ENCODE data around the gene TNPO1.
A peak's percentile ranks its signal among the peaks of the same experiment; 100 is the strongest.
"Not testable (repeated sequence)": the region's sequence is repeated elsewhere in the genome, so short reads cannot be mapped to it uniquely, and the experiment has no call there.

The TNPO1 gene

DNA sequence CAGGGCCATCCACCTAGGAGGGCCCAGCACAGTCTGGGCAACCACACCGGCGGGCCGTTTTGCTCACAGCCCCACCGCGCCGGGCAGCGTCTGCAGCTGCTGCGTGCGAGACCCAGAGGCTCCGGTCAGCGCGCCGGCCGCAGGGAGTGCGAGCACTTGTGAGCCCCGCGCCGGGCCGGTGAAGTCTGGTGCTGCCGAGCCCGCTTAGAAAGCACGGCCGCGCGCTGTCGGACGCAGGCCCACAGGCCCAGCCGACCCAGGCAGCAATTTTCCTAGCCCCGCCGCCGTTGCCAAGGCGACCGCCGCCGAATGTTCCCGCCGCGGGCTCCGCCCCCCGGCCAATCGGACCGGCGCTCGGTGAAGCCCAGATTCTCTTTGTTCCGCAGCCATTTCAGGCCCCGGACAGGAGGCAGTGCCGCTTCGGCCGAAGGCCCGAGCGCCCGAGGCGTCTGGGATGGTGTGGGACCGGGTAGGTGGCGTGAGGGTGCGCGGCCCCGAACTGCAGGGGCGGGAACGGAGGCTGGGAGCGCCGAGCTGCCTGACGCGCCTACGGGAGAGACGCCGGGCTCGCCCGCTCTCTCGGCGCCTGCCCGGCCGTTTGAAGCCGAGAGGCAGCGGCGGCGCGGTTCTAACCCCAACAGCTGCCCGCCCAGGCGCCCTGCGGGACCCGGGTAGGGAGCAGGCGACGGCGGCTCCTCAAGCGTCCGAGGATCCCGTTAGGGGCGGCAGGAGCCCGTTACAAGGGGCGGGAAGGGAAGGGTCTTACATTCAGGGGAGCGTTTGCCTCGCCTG is at the start of gene TNPO1:
TSS of gene TNPO1 (plus strand) at position 378 of the 792 bp plus-strand sequence. CDS start at position 455, 77 bp downstream.
- DNase-seq (ENCODE audit: low read depth in 2 of 2), result peak; percentile 63 to 82

GRCh38 chr5:72767289-72768010 is 49.0 kb upstream of the TNPO1 start:
- no peak for DNase-seq (ENCODE audit: low read depth in 2 of 2)

DNA sequence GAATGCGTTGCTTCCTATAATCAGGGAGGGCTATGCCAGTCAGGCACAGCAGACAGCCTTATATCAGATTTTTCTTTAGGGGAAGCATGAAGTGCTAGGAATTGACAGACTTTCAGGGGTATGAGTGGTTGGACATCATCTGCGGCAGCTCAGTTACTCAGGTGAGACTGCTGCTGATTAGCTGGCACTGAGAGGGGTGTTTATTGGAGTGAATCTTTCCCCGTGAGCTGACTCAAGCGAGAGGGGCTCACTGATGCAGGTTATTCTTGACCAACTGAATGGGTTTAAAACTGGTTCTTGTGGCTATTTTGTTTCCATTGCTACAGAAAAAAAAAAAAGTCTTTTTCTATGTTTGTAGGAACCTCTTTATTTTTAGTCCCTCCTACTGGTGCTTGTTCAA is 46.2 kb upstream of the TNPO1 start:
- no peak for DNase-seq (ENCODE audit: low read depth in 2 of 2)

- no peak for DNase-seq (ENCODE audit: low read depth in 2 of 2)
These were observed 39.8 kb upstream of the TNPO1 start for GRCh38 chr5:72776684-72777083.

DNA sequence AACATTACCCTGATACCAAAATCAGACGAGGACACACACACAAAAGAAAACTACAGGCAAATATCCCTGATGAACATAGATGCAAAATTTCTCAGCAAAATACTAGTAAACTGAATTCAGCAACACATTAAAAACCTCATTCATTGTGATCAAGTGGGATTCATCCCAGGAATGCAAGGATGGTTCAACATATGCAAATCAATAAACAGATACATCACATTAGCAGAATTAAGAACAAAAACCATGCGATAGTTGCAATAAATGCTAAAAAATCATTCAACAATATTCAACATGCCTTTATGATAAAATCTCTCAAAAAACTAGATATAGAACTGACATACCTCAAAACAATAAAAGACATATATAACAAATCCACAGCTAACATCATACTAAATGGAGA is 36.9 kb upstream of the TNPO1 start:
- no peak for DNase-seq (ENCODE audit: low read depth in 2 of 2)

DNA sequence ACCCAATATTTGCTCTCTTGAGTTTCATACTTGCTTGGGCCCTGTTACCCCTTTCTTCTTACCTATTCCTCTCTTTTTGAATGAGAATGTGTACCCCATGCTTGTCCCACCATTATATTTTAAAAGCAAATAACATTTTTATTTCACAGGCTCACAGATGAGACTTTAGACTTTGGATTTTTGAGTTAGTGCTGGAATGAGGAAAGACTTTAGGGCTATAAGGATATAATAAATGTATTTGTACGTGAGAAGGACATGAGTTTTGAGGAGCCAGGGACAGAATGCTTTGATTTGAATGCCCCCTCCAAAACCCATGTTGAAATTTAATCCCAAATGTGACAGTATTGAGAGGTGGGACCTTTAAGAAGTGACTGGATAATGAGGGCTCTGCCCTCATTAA is 33.1 kb upstream of the TNPO1 start:
- no peak for DNase-seq (ENCODE audit: low read depth in 2 of 2)

DNA sequence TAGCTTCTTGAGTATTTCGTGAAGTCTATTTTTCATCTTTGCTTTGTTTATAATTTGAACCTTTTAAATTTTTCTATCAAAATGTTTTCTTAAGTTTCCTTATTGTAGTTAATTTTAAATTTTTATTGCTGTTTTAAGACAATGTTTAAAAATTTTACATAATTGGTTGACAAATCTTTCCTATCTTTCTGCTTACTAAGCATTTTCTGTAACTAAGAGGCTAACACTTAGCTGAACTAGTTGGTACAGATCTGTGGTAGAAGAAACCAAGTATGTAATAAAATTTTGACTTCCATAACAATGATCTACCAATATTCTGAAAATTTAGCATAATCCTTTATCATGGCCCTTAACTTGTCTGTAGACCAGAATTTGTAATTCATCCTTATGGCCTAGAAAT is 32.3 kb upstream of the TNPO1 start:
- no peak for DNase-seq (ENCODE audit: low read depth in 2 of 2)

DNA sequence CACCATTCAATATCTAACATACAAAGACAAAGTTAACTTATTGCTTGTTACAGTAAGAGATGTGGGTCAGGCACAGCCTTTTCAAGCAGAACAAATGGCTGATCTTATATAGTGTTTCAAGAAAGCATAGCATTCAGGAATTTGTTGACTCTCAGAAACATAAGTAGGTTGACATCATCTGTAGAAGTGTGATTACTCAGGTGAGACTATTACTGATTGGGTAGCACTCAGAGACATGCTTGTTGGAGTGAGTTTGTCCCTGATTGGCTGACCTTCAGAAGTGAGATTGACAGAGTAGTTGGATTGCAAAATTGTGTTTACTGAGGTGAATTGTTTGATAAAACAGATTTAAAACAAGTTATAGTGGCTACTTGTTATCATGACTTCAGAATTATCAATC is 30.7 kb upstream of the TNPO1 start:
- DNase-seq (ENCODE audit: low read depth in 2 of 2), result no peak

- DNase-seq (ENCODE audit: low read depth in 2 of 2), result no peak
These were observed 29.8 kb upstream of the TNPO1 start for GRCh38 chr5:72786676-72787075.

DNA sequence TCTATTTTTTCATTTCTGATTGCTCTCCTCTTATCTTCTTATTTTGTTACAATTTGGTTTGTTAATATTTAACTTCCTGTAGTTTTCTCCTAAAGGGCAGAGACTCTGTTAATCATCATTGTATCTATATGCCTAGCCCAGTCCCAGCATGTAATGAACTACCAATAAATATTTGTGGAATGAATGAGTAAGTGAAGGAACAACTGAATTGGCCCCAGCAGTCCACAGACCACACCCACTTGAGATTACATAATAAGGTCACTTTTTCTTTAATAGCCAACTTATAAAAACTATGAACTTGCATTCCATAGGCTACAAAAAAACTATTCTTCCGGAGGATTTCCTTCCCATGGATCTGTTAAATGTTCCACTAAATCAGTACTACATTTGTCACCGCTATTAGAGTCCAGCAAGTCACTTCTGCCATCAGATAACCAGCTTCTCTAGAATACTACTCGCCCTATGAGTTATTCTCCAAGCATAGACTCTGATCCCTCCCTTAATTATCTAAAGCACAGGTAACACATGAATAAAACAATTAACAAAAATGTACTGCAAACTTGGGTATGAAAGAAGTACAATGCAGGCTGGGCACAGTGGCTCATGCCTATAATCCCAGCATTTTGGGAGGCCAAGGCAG is 27.5 kb upstream of the TNPO1 start:
- no peak for DNase-seq (ENCODE audit: low read depth in 2 of 2)

DNA sequence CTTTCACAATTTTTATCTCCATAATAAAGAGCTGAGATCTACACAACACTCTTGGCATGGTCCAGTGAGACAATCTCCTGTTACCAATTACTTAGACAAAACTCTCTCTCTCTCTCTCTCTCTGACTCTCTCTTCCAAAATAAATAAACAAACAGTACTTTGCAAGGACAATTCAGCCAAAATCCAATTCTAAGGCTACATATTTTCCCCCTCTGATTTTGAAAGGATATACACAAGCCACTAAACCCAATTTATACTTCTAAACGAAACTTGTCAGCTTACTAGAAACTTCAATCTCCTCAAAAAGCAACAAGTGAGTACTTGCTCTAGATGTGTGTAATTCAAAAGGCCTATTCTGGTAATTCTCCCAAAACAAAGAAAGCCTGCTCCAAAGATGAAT is 26.3 kb upstream of the TNPO1 start:
- no peak for DNase-seq (ENCODE audit: low read depth in 2 of 2)

GRCh38 chr5:72792662-72793061 is 23.8 kb upstream of the TNPO1 start:
- not testable (repeated sequence) for DNase-seq (ENCODE audit: low read depth in 2 of 2)

DNA sequence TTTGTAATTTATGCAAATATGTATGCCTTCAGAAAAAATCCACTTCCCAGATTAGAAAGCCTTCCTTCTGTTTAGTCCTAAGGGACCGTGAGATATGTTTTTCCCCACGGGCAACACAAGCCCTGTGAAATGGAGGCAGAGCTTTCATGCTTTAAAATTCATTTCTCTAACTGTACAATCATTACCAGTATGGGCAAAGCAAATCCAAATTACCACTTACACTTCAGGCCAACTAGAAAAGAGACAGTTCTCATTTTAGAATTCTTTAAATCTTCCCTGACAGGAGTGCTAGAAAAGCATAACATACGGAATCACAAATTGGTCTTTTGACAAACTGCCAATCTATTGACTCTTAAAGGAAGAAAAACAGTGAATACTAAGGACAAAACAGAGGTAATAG is 20.5 kb upstream of the TNPO1 start:
- no peak for DNase-seq (ENCODE audit: low read depth in 2 of 2)

GRCh38 chr5:72799721-72800120 is 16.7 kb upstream of the TNPO1 start:
- no peak for DNase-seq (ENCODE audit: low read depth in 2 of 2)

GRCh38 chr5:72808637-72809036 is 7.8 kb upstream of the TNPO1 start:
- not testable (repeated sequence) for DNase-seq (ENCODE audit: low read depth in 2 of 2)

- DNase-seq (ENCODE audit: low read depth in 2 of 2), result no peak
These were observed 4.6 kb upstream of the TNPO1 start for GRCh38 chr5:72811849-72812248.

DNA sequence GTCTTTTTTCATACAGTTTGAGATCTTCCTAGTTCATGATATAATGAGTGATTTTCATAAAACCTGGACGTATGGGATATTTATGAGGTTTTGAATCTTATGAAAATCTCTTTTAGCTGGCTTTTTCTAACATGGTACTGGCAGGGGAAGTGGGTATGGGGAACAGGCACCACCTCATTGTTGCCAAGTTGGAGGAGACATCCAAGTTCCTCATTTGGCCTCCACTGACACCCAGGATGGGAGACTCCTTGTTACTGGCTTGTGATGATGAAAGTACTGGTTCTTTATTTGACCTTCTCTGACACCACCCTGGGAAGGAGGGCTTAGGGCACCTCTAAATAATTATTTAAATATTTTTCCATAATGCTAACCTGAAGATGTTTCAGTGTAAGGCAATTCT is 4.0 kb upstream of the TNPO1 start:
- no peak for DNase-seq (ENCODE audit: low read depth in 2 of 2)

GRCh38 chr5:72814104-72814503 is 2.4 kb upstream of the TNPO1 start:
- no peak for DNase-seq (ENCODE audit: low read depth in 2 of 2)

DNA sequence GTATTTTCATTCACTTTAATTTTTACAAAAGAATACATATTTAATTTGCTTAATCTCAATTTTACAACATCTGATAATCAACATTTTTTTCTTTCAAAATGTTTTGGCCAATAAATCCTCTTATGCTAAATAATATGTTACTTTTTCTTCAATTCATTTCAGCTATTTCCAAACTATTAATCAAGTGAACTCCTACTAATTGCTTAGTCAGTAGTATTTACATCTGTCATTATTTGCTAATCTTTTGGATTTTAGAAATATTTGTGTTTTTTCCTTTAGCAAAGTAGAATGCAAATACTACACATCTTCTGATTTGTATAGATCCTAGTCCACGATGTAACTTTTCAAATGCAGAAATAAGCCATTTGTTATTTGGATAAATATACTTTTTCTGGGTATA is 1.6 kb upstream of the TNPO1 start:
- DNase-seq (ENCODE audit: low read depth in 2 of 2), result no peak

GRCh38 chr5:72815580-72816283 is 729 bp upstream of the TNPO1 start:
- DNase-seq (ENCODE audit: low read depth in 2 of 2), result no peak

GRCh38 chr5:72817076-72817481 is 618 bp downstream of the TNPO1 start:
- DNase-seq (ENCODE audit: low read depth in 2 of 2), result peak; percentile 5 to 6

GRCh38 chr5:72817671-72818266 is 1.3 kb downstream of the TNPO1 start:
- DNase-seq (ENCODE audit: low read depth in 2 of 2), result no peak
